EL (cell line): Measurements from ENCODE around the gene C3orf38.
"Not testable (repeated sequence)": the region's sequence is repeated elsewhere in the genome, so short reads cannot be mapped to it uniquely, and the experiment has no call there.

Experiments
- DNase-seq: peaks from one replicate; pipeline ENCODE4 v3.0.0-alpha.2; 2016

Gene C3orf38

GRCh38 chr3:88166419-88166971, 16.7 kb downstream of the C3orf38 start:
- no peak for DNase-seq

- DNase-seq, result no peak
These were observed 17.4 kb downstream of the C3orf38 start for GRCh38 chr3:88167173-88167572.

GRCh38 chr3:88167704-88168103, 17.9 kb downstream of the C3orf38 start:
- no peak for DNase-seq

- DNase-seq, result no peak
These were observed 18.4 kb downstream of the C3orf38 start for GRCh38 chr3:88168171-88168570.

GRCh38 chr3:88180398-88180999, 30.7 kb downstream of the C3orf38 start:
- DNase-seq, result peak; percentile 53

- not testable (repeated sequence) for DNase-seq
These were observed 32.6 kb downstream of the C3orf38 start for GRCh38 chr3:88182165-88182918.

- DNase-seq, result peak; percentile 28
These were observed 38.7 kb downstream of the C3orf38 start for GRCh38 chr3:88188436-88188835.

GRCh38 chr3:88189361-88189810, 39.6 kb downstream of the C3orf38 start:
- peak; percentile 2 for DNase-seq

- no peak for DNase-seq
These were observed 42.2 kb downstream of the C3orf38 start for GRCh38 chr3:88191872-88192409.

GRCh38 chr3:88192631-88193030, 42.9 kb downstream of the C3orf38 start:
- no peak for DNase-seq

GRCh38 chr3:88195951-88196434, 46.2 kb downstream of the C3orf38 start:
- DNase-seq, result peak; percentile 15

- DNase-seq, result no peak
These were observed 48.4 kb downstream of the C3orf38 start for GRCh38 chr3:88198121-88198520.

- DNase-seq, result peak; percentile 59
These were observed 53.9 kb downstream of the C3orf38 start for GRCh38 chr3:88203642-88204055.
